GM19467 (cell line): ENCODE results near the gene TMEM200A.

Experiments
- ATAC-seq: cut with Tn5 transposase; IDR thresholded peaks from one replicate; pipeline ENCODE4 v1.9.1; 2021; ENCODE audit warnings: mild to moderate bottlenecking, moderate library complexity; ENCODE audit not compliant: unreplicated experiment

Gene TMEM200A

GRCh38 chr6:130423044-130423443 lies 57.2 kb downstream of the TMEM200A start:
- no peak for ATAC-seq

DNA sequence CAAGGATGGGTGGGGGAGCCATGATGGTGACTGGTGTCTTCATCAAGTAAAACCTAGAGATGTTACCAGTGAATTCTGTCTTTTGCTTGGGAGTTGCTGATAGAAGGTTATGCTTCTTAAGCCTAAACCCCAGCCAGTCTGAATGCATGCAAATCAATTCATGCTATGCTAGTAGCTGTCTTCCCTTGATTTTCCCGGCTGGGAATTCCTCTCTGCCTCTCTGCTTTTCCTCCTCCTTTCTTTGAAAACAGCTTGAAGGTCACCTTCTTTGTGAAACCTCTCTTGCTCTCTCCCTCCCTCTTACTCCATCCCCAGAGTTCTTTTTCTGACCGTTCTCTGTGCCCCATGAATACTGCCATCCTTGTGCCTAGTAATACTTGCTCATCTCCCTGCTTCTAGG lies 58.9 kb downstream of the TMEM200A start:
- ATAC-seq, result no peak

- ATAC-seq, result no peak
Observed at GRCh38 chr6:130425537-130425936, 59.7 kb downstream of the TMEM200A start.

DNA sequence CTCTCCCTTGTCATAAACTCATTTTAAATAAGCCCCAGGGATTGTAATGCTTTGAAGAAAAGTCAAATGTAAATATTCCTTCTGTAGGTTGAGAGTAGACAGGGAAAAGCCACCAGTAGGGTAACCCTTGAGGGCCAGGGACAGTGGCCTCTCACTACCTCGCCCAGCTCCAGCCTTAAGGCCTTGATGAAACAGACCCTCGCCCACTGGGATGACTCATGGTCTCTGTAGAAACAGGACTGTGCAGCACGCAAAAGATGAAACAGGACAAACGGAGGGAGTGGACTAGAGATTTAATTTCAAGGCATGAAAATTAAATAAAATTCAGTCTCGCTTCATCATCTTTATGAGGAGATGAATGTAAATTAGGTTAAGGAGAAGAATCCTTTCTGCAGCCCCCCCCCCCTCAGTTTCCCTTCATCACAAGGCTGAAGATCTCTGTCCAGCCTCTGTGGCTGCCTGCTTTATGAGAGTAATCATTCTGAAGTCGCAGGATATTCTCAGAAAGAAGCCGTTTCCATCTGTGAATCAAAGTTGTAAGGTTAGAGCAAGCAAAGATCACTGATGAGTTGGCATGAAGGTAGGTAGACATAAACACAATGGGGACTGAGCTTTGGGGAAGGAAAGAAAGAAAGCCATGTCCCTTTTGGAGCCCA lies 60.4 kb downstream of the TMEM200A start:
- ATAC-seq, result no peak

- ATAC-seq, result no peak
Observed at GRCh38 chr6:130431346-130431852, 65.6 kb downstream of the TMEM200A start.

- no peak for ATAC-seq
Observed at GRCh38 chr6:130432838-130433237, 67.0 kb downstream of the TMEM200A start.

GRCh38 chr6:130434174-130434873 lies 68.5 kb downstream of the TMEM200A start:
- no peak for ATAC-seq

DNA sequence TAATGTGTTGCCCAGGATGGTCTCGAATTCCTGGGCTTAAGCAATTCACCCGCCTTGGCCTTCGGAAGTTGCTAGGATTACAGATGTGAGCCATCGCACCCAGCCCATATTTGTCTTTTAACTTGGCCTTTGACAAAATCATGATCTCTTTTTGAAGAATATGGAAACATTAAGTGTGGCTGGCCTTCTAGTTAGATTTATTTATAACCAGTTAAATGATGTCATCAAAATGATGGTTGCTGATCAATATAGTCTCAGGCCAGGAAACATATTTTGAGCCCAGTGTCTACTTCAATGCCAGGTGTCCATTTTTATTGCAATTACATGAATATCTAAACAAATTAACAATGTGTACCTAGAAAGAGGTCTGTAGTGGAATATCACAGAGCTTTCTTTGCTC lies 69.4 kb downstream of the TMEM200A start:
- ATAC-seq, result no peak

GRCh38 chr6:130437961-130438360 lies 72.1 kb downstream of the TMEM200A start:
- ATAC-seq, result no peak

GRCh38 chr6:130447374-130447773 lies 81.6 kb downstream of the TMEM200A start:
- no peak for ATAC-seq

DNA sequence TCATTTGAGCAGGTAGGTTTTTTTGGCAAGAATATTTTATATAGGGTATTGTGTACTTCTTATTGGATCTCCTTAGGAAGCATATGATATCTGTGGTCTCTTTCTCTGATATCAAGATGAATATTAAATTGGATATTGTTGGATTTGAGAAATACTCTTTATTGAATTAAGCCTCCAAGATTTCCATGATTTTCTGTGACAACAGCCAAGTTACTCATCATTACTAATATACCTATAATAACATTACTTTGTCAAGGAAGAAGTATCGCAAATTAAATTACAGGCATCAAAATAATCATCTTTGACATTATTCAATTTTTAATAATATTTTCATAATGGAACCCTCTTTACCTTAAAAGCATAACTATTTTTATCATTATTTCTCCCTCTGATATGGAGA lies 86.5 kb downstream of the TMEM200A start:
- no peak for ATAC-seq

DNA sequence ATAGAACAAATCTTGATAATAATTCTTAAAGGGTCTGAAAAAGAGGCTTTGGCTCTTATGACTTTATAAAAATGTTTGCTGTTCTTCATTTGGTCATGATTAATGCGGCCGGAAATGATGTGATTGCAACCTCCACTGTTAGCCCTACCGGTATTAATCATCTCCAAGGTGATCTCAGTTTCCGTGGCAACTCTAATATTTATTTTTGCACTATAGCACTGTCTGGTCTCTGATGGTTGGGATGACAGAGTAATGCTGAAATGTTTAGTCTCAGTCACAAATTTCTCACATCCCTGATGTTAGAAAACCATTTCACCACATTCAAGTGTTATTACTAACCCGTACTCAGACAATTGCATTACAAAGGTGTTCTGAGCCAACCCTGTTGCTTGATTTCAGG lies 87.4 kb downstream of the TMEM200A start:
- ATAC-seq, result no peak

GRCh38 chr6:130457605-130458004 lies 91.8 kb downstream of the TMEM200A start:
- ATAC-seq, result no peak

DNA sequence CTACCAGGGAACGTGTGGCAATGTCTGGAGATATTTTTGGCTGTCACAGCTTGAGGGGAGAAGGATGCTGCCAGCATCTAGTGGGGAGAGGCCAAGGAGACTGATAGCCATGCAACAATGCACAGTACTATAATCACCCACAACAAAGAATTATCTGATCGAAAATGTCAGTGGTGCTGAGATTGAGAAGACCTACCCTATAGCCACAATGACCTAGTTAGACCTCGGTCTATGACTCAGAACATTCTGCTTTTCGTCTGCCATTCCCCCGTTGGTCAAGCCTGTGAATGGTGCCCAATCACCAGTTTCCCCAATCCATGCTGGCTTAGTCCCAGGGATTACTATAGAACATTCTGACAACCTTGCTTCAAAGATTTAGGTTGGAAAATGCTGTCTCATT lies 93.5 kb downstream of the TMEM200A start:
- ATAC-seq, result no peak

DNA sequence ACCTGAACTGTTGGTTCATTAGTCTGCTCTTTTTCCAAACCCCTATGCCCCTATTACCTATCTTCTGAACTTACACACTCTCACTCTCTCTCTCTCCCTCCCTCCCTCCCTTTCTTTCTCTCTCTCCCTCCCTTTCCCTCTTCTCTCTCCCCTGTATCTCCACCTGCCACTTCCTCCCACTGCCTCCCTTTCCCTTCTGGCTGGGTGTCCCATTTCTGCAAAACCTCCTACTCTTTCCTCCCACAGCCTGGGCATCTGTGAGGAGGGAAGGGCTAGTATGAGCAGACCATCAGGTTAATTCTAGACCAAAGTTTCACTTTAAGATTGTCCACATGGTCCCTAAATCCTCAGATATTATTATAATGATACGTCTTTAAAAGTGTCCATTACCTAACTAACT lies 95.1 kb downstream of the TMEM200A start:
- ATAC-seq, result no peak

DNA sequence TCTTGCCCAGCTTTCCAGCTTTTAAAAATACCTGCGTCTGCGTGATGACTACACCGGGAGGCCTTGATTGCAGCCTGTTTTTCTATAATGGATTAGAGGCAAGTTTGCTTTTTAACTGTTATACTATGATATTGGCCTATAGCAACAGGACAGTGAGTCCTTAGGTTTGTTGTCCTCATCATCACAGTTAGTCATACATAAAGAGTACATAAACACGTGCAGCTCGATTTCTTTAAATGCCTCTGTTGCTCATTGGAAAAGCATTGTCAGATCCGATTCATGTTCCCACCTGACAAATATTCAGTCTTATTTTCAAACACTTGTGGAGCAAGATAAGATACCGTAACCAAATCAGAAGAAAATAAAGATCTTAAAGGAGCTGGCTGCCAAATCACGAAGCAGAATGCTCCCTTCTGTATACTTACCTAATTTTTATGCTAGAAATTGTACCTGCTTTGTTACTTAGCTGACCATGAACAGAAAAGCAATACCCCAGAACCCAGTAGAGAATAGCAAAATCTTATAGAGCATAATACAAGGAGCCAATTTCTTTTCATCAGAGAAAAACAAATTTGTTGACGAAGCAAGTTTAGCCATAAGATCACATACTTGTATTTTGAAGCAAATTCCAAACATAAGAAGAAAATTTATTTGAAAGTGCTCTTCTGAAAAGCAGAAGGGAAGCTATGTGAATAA lies 100.4 kb downstream of the TMEM200A start:
- no peak for ATAC-seq

DNA sequence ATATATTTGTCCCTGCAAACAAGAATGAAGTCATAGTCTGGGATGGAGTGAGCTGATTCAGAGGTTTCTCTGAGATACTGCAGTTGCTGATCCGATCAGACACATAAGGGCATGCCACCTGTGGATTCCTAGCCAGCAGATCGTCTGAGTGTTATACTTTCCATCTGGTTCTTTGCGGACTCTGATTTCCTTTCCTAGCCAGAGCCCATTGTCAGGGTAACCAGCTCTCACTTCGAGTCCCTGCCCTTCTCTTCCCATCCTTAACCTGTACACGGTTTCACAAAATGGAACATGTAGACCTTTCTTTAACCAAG lies 100.9 kb downstream of the TMEM200A start:
- no peak for ATAC-seq

DNA sequence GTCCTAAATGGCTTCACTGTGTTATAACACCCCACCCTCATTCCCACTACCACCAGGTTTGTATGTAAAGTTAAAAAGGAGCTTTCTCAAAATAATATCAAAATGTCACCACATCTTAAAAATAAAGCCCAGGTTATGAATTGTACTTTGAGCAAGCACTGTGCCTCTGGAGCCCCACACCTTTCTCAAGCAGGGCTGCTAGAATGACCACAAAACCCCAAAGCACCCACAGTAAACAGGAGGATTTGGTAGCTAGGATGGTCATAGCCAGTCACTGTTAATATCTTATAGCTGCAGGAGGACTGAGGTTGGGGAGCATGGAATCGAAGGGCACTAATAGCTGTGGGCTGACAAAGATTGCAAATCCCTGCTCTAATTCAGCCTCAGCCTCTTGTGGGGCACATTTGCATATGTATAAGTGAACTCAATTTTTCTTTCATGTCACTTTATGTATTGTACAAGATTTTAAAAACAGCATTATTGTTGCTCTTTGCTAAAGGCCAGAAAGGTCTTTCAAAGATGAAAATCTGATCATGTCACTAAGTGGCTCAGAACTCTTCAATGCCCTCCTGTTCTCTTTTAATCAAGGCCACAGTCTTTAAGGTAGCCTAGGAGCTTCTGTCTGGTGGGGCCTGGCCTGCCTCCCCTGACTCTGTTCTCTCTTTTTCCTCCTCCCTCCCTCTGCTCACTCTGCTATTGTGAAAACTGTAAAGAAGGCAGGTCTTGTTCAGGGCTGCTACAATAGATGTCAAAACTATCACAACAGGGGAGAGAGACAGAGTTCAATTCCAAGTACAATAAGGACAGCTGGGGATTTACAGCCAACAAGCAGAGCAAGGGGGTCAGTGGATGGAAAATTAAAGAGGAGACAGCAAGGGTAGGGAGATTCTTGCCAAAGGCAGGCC lies 101.6 kb downstream of the TMEM200A start:
- no peak for ATAC-seq

DNA sequence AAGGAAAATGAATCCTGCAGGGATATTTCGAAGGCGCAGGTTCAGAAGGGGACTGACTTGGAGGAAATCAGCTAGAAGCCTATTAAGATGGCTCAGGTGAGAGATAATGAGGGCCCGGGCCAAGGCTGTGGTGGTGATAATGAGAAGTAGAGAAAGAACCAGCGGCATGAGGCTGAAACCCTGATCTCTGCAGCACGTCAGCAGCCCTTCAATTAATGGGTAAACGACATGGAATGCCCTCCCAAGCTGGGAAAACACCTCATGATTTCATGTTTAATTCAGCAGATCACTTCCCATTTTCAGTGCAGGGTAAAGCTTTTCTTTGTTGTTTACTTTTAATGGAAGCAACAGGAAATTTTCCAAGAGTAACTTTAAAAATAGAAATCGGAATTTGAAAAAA lies 104.9 kb downstream of the TMEM200A start:
- no peak for ATAC-seq

DNA sequence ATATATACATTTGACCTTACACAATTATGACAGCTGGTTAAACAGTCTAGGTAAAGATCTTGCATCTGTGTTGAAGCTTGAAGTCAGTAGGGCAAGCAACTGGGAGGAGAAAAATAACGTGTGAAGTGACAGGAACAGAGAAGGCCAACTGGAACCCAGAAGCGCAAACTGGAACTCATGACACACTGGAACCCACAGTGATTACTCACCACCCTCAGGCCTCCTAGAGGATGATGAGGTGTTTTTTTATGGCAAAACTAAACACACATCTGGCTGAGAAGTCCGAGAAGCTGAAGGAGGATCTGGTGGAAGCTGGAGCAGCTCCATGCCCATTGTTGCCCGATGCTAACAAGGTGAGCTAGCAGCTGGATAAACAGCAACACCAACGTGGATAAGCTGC lies 108.1 kb downstream of the TMEM200A start:
- ATAC-seq, result no peak
